Liver (tissue), 9 donors: ENCODE results near the gene SORL1. TPM values are rescaled to one million over a fixed set of nuclear protein-coding genes. Genes with fewer than 3 reads are reported as not detected.

Source experiments
- DNase-seq: peaks from one replicate; pipeline ENCODE4 v3.0.0-alpha.2; 2017; ENCODE audit warnings: low spot score
- H3K27ac ChIP-seq, 2 donors: one replicate each; pipeline ENCODE4 v1.7.0; 2013; ENCODE audit warnings: inconsistent platforms in 2 of 2, low read length in 2 of 2, control low read depth in 1 of 2, low read depth in 1 of 2, mild to moderate bottlenecking in 1 of 2
- H3K27me3 ChIP-seq, 4 donors: one replicate each; pipeline versions ENCODE4 v1.6.1 to v1.7.0; 2013; ENCODE audit warnings: low read length in 3 of 4, inconsistent platforms in 1 of 4, mild to moderate bottlenecking in 1 of 4, moderate library complexity in 1 of 4; ENCODE audit not compliant: control insufficient read depth in 4 of 4, insufficient read depth in 4 of 4
- H3K36me3 ChIP-seq, 4 donors: one replicate each; pipeline versions ENCODE4 v1.6.1 to v1.7.0; 2013; ENCODE audit warnings: low read length in 3 of 4, mild to moderate bottlenecking in 3 of 4, low read depth in 1 of 4, moderate library complexity in 1 of 4; ENCODE audit not compliant: control insufficient read depth in 4 of 4, insufficient read depth in 3 of 4
- H3K4me1 ChIP-seq, 4 donors: one replicate each; pipeline versions ENCODE4 v1.6.1 to v1.7.0; 2013; ENCODE audit warnings: low read length in 3 of 4, mild to moderate bottlenecking in 3 of 4, moderate library complexity in 1 of 4; ENCODE audit not compliant: control insufficient read depth in 4 of 4, insufficient read depth in 4 of 4
- H3K4me3 ChIP-seq, 3 donors: one replicate each; pipeline versions ENCODE4 v1.6.1 to v1.7.0; 2013; ENCODE audit warnings: low read length in 3 of 3, control low read depth in 1 of 3, low read depth in 1 of 3, mild to moderate bottlenecking in 1 of 3
- H3K9ac ChIP-seq, 2 donors: one replicate each; pipeline ENCODE4 v1.7.0; 2013; ENCODE audit warnings: low read length in 2 of 2, mild to moderate bottlenecking in 2 of 2, moderate library complexity in 2 of 2, control low read depth in 1 of 2, low read depth in 1 of 2
- H3K9me3 ChIP-seq, 4 donors: one replicate each; pipeline versions ENCODE4 v1.6.1 to v1.7.0; 2013; ENCODE audit warnings: low read length in 3 of 4; ENCODE audit not compliant: control insufficient read depth in 4 of 4
- ATF3 ChIP-seq: IDR thresholded peaks from 2 replicates; pipeline ENCODE4 v1.6.1; 2016; ENCODE audit warnings: antibody characterized with exemption
- CTCF ChIP-seq: fragments of 150-350 bp; IDR thresholded peaks from 2 replicates; pipeline ENCODE4 v1.5.1; 2017; ENCODE audit warnings: improper control_type of control experiment, low read depth, low read length; ENCODE audit not compliant: missing input control
- EGR1 ChIP-seq, 2 donors: IDR thresholded peaks; 2 replicates each; pipeline ENCODE4 v1.6.1; 2016 to 2018; ENCODE audit warnings: antibody characterized with exemption in 2 of 2, low read depth in 2 of 2
- FOXA1 ChIP-seq: IDR thresholded peaks from 2 replicates; pipeline ENCODE4 v1.6.1; 2016; ENCODE audit warnings: antibody characterized with exemption
- FOXA2 ChIP-seq: IDR thresholded peaks from 2 replicates; pipeline ENCODE4 v1.6.1; 2016; ENCODE audit warnings: antibody characterized with exemption
- GABPA ChIP-seq, 2 donors: IDR thresholded peaks in 1 of 2; conservative IDR thresholded peaks in 1 of 2; 2 replicates each; pipeline ENCODE4 v1.6.1; 2016; ENCODE audit warnings: antibody characterized with exemption in 2 of 2, mild to moderate bottlenecking in 1 of 2, moderate library complexity in 1 of 2
- HNF4A ChIP-seq, 2 donors: conservative IDR thresholded peaks; 2 replicates each; pipeline ENCODE4 v1.6.1; 2016; ENCODE audit warnings: antibody characterized with exemption in 2 of 2, mild to moderate bottlenecking in 2 of 2
- HNF4G ChIP-seq: IDR thresholded peaks from 2 replicates; pipeline ENCODE4 v1.6.1; 2016; ENCODE audit warnings: antibody characterized with exemption
- JUND ChIP-seq, 2 donors: IDR thresholded peaks; 2 replicates each; pipeline ENCODE4 v1.6.1; 2016; ENCODE audit warnings: antibody characterized with exemption in 2 of 2
- MAX ChIP-seq: IDR thresholded peaks from 2 replicates; pipeline ENCODE4 v1.6.1; 2016; ENCODE audit warnings: antibody characterized with exemption
- NR2F2 ChIP-seq: IDR thresholded peaks from 2 replicates; pipeline ENCODE4 v1.6.1; 2016; ENCODE audit warnings: antibody characterized with exemption
- RAD21 ChIP-seq, 2 donors: IDR thresholded peaks; 2 replicates each; pipeline ENCODE4 v1.6.1; 2016; ENCODE audit warnings: antibody characterized with exemption in 2 of 2, mild to moderate bottlenecking in 2 of 2
- REST ChIP-seq: IDR thresholded peaks from 2 replicates; pipeline ENCODE4 v1.6.1; 2016; ENCODE audit warnings: antibody characterized with exemption, mild to moderate bottlenecking
- RXRA ChIP-seq, 2 donors: IDR thresholded peaks; 2 replicates each; pipeline ENCODE4 v1.6.1; 2017 to 2018; ENCODE audit warnings: antibody characterized with exemption in 2 of 2, mild to moderate bottlenecking in 1 of 2
- ZBTB33 ChIP-seq: IDR thresholded peaks from 2 replicates; pipeline ENCODE4 v1.6.1; 2016; ENCODE audit warnings: antibody characterized with exemption
- WGBS: extraction: QIAGEN DNeasy Blood & Tissue Kit; methylation state at CpG from one replicate; pipeline ENCODE4 v1.1.7; 2013; 5-methylcytosine and 5-hydroxymethylcytosine counted together
- polyA plus RNA-seq, 2 donors: library from polyadenylated mRNA; stranded (reverse) in 1 of 2; unstranded in 1 of 2; fragments of 200-250 nt in 1 of 2; fragments of >200 nt in 1 of 2; fragmentation: Nextera tagmentation in 1 of 2; extraction: Ambion mirVana in 1 of 2; gene quantifications; one replicate each; pipeline versions ENCODE4 v1.2.1 to v1.2.3, GENCODE V29; 2013 to 2015
- total RNA-seq, 2 donors: library from RNA; depleted of rRNA; stranded (reverse); fragments of >200 nt; gene quantifications; one replicate each; pipeline ENCODE4 v1.2.3, GENCODE V29; 2014
- donor health status: healthy.
- donor health status: healthy.
- donor health status: healthy.
- donor health status: healthy.
- donor health status: healthy.

Gene SORL1
- total and polyA plus RNA-seq, 4 donors, result 14.6 to 124 (median 25.4) TPM

- H3K9ac ChIP-seq, result no peak overlapping the region
- H3K9me3 ChIP-seq, result no peaks in the 10 kb centered on the region
- DNase-seq, result no peak
- 19% methylated on average over 2 of the region's 2 CpGs for WGBS
- peaks cover 12 to 40% (median 26%) of the 10 kb centered on the region in 4 donors for H3K36me3 ChIP-seq
- H3K4me3 ChIP-seq, result no peak overlapping the region
- H3K27ac ChIP-seq, result no peak overlapping the region
- no peaks in the 10 kb centered on the region for H3K27me3 ChIP-seq
- H3K4me1 ChIP-seq, result no peaks in the 10 kb centered on the region
- TF ChIP-seq RAD21 (IDR thresholded peaks at IDR 0.05), result peak in 1 of 2 donors; percentile 14
- no peak for TF ChIP-seq ATF3
These were observed 47.3 kb downstream of the SORL1 start for GRCh38 chr11:121499405-121499804.

GRCh38 chr11:121500275-121500674 lies 48.2 kb downstream of the SORL1 start:
- Histone ChIP-seq H3K36me3 (peaks cover 12 to 40% (median 25%) of the 10 kb centered on the region in 4 donors), H3K27me3 (no peaks in the 10 kb centered on the region), H3K27ac (no peak overlapping the region), H3K9ac (no peak overlapping the region), H3K4me3 (no peak overlapping the region), H3K9me3 (no peaks in the 10 kb centered on the region), H3K4me1 (no peaks in the 10 kb centered on the region)
- 71% methylated on average over 2 of the region's 2 CpGs for WGBS
- TF ChIP-seq EGR1 (IDR thresholded peaks at IDR 0.05; ENCODE audit: low read depth in 2 of 2), result no peak
- no peak for TF ChIP-seq ZBTB33
- no peak for TF ChIP-seq HNF4G
- no peak for TF ChIP-seq CTCF
- no peak for TF ChIP-seq RAD21 (IDR thresholded peaks at IDR 0.05)
- TF ChIP-seq JUND (IDR thresholded peaks at IDR 0.05), result no peak
- no peak for TF ChIP-seq RXRA (IDR thresholded peaks at IDR 0.05)
- no peak for TF ChIP-seq GABPA (IDR thresholded peaks at IDR 0.05 in 1 of 2, conservative IDR thresholded peaks at IDR 0.05 in 1 of 2)
- TF ChIP-seq MAX, result no peak
- no peak for TF ChIP-seq FOXA1
- no peak for TF ChIP-seq NR2F2
- TF ChIP-seq HNF4A (conservative IDR thresholded peaks at IDR 0.05), result no peak
- TF ChIP-seq REST, result no peak
- TF ChIP-seq FOXA2, result no peak
- DNase-seq, result no peak
